SK-N-SH (cell line): ENCODE results near the gene KIRREL1.
"Not testable (repeated sequence)": the region's sequence is repeated elsewhere in the genome, so short reads cannot be mapped to it uniquely, and the experiment has no call there.

Experiments used
- CHD2 ChIP-seq: fragments of 150-350 bp; IDR thresholded peaks from 2 replicates; pipeline ENCODE4 v1.6.1; 2018; ENCODE audit warnings: low read length; ENCODE audit not compliant: partially characterized antibody
- GABPA ChIP-seq: IDR thresholded peaks from 2 replicates; pipeline ENCODE4 v1.4.0; 2012; ENCODE audit warnings: low read depth, mild to moderate bottlenecking
- MXI1 ChIP-seq: IDR thresholded peaks from 2 replicates; pipeline ENCODE4 v1.6.1; 2012; ENCODE audit warnings: mild to moderate bottlenecking, low read depth, low read length, improper control_type of control experiment
- NRF1 ChIP-seq: IDR thresholded peaks from 2 replicates; pipeline ENCODE4 v1.6.1; 2012; ENCODE audit warnings: low read depth, mild to moderate bottlenecking, low read length
- POLR2AphosphoS5 ChIP-seq: IDR thresholded peaks from 2 replicates; pipeline ENCODE4 v1.6.1; 2012; ENCODE audit warnings: low read depth, low read length
- RCOR1 ChIP-seq: fragments of 150-350 bp; IDR thresholded peaks from 2 replicates; pipeline ENCODE4 v1.6.1; 2017; ENCODE audit warnings: antibody characterized with exemption, low read length
- TAF1 ChIP-seq: IDR thresholded peaks from 2 replicates; pipeline ENCODE4 v1.6.1; 2012; ENCODE audit warnings: low read depth, mild to moderate bottlenecking, low read length, moderate library complexity, borderline replicate concordance
- TF ChIP-seq, protein P1 (sequence below): fragments of 200-600 bp; sonication (generic); IDR thresholded peaks from 2 replicates; pipeline ENCODE4 v1.6.1; 2017; ENCODE audit warnings: antibody characterized with exemption, mild to moderate bottlenecking, moderate library complexity
- TF ChIP-seq, protein P2 (sequence below): IDR thresholded peaks from 2 replicates; pipeline ENCODE4 v1.6.1; 2012; ENCODE audit warnings: mild to moderate bottlenecking, low read depth, low read length, moderate library complexity
- TF ChIP-seq, protein P3 (sequence below): IDR thresholded peaks from 2 replicates; pipeline ENCODE4 v1.4.0; 2012; ENCODE audit warnings: low read depth
- TF ChIP-seq, protein P4 (sequence below): IDR thresholded peaks from 2 replicates; pipeline ENCODE4; 2012

DNA sequence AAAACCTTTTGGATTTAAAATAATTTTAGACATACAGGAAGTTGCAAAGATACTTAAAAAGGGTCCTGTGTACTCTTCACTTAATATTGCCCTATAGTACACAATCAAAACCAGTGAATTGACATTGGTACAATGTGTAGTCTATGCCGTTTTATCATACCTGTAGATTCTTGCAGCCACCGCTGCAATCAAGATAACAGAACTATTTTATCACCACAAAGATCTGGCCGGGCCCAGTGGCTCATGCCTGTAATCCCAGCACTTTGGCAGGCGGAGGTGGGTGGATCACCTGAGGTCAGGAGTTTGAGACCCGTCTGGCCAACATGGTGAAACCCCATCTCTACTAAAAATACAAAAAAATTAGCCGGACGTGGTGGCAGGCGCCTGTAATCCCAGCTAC, 135.1 kb downstream of the KIRREL1 start:
- TF ChIP-seq, protein P1, sequence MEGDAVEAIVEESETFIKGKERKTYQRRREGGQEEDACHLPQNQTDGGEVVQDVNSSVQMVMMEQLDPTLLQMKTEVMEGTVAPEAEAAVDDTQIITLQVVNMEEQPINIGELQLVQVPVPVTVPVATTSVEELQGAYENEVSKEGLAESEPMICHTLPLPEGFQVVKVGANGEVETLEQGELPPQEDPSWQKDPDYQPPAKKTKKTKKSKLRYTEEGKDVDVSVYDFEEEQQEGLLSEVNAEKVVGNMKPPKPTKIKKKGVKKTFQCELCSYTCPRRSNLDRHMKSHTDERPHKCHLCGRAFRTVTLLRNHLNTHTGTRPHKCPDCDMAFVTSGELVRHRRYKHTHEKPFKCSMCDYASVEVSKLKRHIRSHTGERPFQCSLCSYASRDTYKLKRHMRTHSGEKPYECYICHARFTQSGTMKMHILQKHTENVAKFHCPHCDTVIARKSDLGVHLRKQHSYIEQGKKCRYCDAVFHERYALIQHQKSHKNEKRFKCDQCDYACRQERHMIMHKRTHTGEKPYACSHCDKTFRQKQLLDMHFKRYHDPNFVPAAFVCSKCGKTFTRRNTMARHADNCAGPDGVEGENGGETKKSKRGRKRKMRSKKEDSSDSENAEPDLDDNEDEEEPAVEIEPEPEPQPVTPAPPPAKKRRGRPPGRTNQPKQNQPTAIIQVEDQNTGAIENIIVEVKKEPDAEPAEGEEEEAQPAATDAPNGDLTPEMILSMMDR, result not testable (repeated sequence)
- not testable (repeated sequence) for TF ChIP-seq MXI1, POLR2AphosphoS5, RCOR1, NRF1, CHD2, GABPA, TAF1
- TF ChIP-seq, protein P2, sequence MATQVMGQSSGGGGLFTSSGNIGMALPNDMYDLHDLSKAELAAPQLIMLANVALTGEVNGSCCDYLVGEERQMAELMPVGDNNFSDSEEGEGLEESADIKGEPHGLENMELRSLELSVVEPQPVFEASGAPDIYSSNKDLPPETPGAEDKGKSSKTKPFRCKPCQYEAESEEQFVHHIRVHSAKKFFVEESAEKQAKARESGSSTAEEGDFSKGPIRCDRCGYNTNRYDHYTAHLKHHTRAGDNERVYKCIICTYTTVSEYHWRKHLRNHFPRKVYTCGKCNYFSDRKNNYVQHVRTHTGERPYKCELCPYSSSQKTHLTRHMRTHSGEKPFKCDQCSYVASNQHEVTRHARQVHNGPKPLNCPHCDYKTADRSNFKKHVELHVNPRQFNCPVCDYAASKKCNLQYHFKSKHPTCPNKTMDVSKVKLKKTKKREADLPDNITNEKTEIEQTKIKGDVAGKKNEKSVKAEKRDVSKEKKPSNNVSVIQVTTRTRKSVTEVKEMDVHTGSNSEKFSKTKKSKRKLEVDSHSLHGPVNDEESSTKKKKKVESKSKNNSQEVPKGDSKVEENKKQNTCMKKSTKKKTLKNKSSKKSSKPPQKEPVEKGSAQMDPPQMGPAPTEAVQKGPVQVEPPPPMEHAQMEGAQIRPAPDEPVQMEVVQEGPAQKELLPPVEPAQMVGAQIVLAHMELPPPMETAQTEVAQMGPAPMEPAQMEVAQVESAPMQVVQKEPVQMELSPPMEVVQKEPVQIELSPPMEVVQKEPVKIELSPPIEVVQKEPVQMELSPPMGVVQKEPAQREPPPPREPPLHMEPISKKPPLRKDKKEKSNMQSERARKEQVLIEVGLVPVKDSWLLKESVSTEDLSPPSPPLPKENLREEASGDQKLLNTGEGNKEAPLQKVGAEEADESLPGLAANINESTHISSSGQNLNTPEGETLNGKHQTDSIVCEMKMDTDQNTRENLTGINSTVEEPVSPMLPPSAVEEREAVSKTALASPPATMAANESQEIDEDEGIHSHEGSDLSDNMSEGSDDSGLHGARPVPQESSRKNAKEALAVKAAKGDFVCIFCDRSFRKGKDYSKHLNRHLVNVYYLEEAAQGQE, result not testable (repeated sequence)
- TF ChIP-seq, protein P3, sequence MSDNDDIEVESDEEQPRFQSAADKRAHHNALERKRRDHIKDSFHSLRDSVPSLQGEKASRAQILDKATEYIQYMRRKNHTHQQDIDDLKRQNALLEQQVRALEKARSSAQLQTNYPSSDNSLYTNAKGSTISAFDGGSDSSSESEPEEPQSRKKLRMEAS, result not testable (repeated sequence)
- TF ChIP-seq, protein P4, sequence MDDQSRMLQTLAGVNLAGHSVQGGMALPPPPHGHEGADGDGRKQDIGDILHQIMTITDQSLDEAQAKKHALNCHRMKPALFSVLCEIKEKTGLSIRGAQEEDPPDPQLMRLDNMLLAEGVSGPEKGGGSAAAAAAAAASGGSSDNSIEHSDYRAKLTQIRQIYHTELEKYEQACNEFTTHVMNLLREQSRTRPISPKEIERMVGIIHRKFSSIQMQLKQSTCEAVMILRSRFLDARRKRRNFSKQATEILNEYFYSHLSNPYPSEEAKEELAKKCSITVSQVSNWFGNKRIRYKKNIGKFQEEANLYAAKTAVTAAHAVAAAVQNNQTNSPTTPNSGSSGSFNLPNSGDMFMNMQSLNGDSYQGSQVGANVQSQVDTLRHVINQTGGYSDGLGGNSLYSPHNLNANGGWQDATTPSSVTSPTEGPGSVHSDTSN, result not testable (repeated sequence)
